ENCODE results near the gene MTHFSD.

Gene MTHFSD

GRCh38 chr16:86490859-86491639, 64.0 kb downstream of the MTHFSD start:
- H3K4me3 ChIP-seq (ENCODE audit: low read depth, low read length): no peak overlapping the region
- no peak for TF ChIP-seq CTCF (IDR thresholded peaks at IDR 0.05; ENCODE audit: control insufficient read depth, extremely low read depth, insufficient read depth)
- DNase-seq (ENCODE audit: low read depth): no peak

GRCh38 chr16:86485746-86486145, 69.3 kb downstream of the MTHFSD start:
- no peak overlapping the region for H3K4me3 ChIP-seq (ENCODE audit: low read depth, low read length)
- DNase-seq (ENCODE audit: low read depth): no peak
- TF ChIP-seq CTCF (IDR thresholded peaks at IDR 0.05; ENCODE audit: control insufficient read depth, extremely low read depth, insufficient read depth): no peak

GRCh38 chr16:86484240-86484639, 70.8 kb downstream of the MTHFSD start:
- no peak for DNase-seq (ENCODE audit: low read depth)
- H3K4me3 ChIP-seq (ENCODE audit: low read depth, low read length): no peak overlapping the region
- no peak for TF ChIP-seq CTCF (IDR thresholded peaks at IDR 0.05; ENCODE audit: control insufficient read depth, extremely low read depth, insufficient read depth)

- no peak for TF ChIP-seq CTCF (IDR thresholded peaks at IDR 0.05; ENCODE audit: control insufficient read depth, extremely low read depth, insufficient read depth)
- DNase-seq (ENCODE audit: low read depth): no peak
- no peak overlapping the region for H3K4me3 ChIP-seq (ENCODE audit: low read depth, low read length)
Measured at GRCh38 chr16:86481607-86482006, 73.4 kb downstream of the MTHFSD start.

GRCh38 chr16:86480444-86480843, 74.6 kb downstream of the MTHFSD start:
- TF ChIP-seq CTCF (IDR thresholded peaks at IDR 0.05; ENCODE audit: control insufficient read depth, extremely low read depth, insufficient read depth): no peak
- no peak for DNase-seq (ENCODE audit: low read depth)
- H3K4me3 ChIP-seq (ENCODE audit: low read depth, low read length): no peak overlapping the region
